Skeletal muscle satellite cell (primary cell): Measurements from ENCODE around the gene RNU6-8. TPM values are rescaled to one million over a fixed set of nuclear protein-coding genes. Genes with fewer than 3 reads are reported as not detected.
A peak's percentile ranks its signal among the peaks of the same experiment; 100 is the strongest.

ENCODE experiments used
- H3K27me3 ChIP-seq: 2 replicates; pipeline ENCODE4 v1.7.0; 2013; ENCODE audit warnings: low read length; ENCODE audit not compliant: control insufficient read depth, insufficient read depth
- H3K36me3 ChIP-seq: 2 replicates; pipeline ENCODE4 v1.7.0; 2013; ENCODE audit warnings: mild to moderate bottlenecking, control low read depth, low read length; ENCODE audit not compliant: insufficient read depth
- H3K4me1 ChIP-seq: 2 replicates; pipeline ENCODE4 v1.7.0; 2013; ENCODE audit warnings: low read length; ENCODE audit not compliant: control insufficient read depth, insufficient read depth
- H3K4me2 ChIP-seq: 2 replicates; pipeline ENCODE4 v1.7.0; 2013; ENCODE audit warnings: mild to moderate bottlenecking, low read length
- H3K4me3 ChIP-seq: 2 replicates; pipeline ENCODE4 v1.7.0; 2013; ENCODE audit warnings: low read length
- H3K9ac ChIP-seq: 2 replicates; pipeline ENCODE4 v1.7.0; 2013; ENCODE audit warnings: mild to moderate bottlenecking, low read depth, low read length, moderate library complexity
- H3K9me3 ChIP-seq: replicated peaks from 2 replicates; pipeline ENCODE4 v1.7.0; 2013; ENCODE audit warnings: mild to moderate bottlenecking, control low read depth, low read length
- total RNA-seq: library from RNA; depleted of rRNA; stranded (reverse); fragments of >200 nt; gene quantifications from 2 replicates; pipeline ENCODE4 v1.2.3, GENCODE V29; 2012; rRNA removed

The RNU6-8 gene
- not detected in 2 replicates for total RNA-seq

- Histone ChIP-seq H3K9ac (peak within 1 kb of the TSS; percentile 89), H3K4me3 (peak within 1 kb of the TSS; percentile 71), H3K27me3 (peaks cover 14% of the 10 kb centered on the region), H3K4me1 (peaks cover 22% of the 10 kb centered on the region), H3K9me3 (no peaks in the 10 kb centered on the region), H3K4me2 (peak within 1 kb of the TSS; percentile 97), H3K36me3 (no peaks in the 10 kb centered on the region)
These were observed at the start of gene RNU6-8 for GRCh38 chr14:32202998-32203882. RNU6-8 (minus strand) TSS chr14:32203269.

- Histone ChIP-seq H3K4me1 (peaks cover 5% of the 10 kb centered on the region), H3K27me3 (no peaks in the 10 kb centered on the region), H3K4me2 (no peak overlapping the region), H3K4me3 (no peak overlapping the region), H3K9ac (no peak overlapping the region), H3K36me3 (no peaks in the 10 kb centered on the region), H3K9me3 (no peaks in the 10 kb centered on the region)
These were observed 49.1 kb upstream of the RNU6-8 start for GRCh38 chr14:32252030-32252670.

DNA sequence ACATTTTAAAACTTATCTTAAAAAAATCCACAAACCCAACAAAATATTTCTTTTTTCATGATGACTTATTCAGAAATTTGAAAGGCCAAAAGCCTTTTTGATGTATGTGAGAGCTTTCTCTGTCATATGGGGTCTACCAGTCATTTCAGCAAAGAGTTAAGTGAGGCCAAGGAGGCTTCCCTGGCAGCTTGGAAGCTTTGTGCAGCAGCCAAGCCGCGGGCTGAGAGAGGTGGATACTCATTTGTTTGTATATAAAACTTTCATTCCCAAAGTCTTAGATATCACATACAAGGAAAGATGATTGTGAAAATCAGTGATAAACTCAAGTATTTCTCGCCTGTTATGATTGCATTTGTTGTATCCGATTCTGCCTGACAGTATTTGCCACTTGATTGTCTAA, 48.5 kb upstream of the RNU6-8 start:
- peaks cover 5% of the 10 kb centered on the region for H3K4me1 ChIP-seq
- H3K36me3 ChIP-seq, result no peaks in the 10 kb centered on the region
- no peak overlapping the region for H3K4me3 ChIP-seq
- no peaks in the 10 kb centered on the region for H3K9me3 ChIP-seq
- H3K4me2 ChIP-seq, result no peak overlapping the region
- H3K27me3 ChIP-seq, result no peaks in the 10 kb centered on the region
- H3K9ac ChIP-seq, result no peak overlapping the region

DNA sequence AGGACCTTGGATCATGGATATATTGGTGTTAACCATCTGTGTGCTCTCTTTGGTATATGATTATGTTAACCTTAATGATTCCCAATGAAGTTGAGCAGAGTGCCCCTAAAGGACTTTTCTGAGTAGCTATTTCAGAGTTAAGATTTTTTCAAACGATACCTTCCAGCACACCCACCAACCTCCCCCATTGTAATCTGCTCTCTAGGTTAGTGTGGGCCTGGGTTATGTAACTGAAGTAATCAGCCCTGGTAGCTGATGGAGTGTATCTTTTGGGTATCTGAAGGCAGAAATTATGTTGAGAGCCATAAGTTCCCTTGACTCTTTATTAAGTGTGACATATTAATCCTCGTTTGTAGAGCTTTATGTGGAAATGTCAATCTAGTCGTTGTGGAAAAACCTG, 47.6 kb upstream of the RNU6-8 start:
- Histone ChIP-seq H3K4me2 (no peak overlapping the region), H3K9ac (no peak overlapping the region), H3K4me1 (peaks cover 5% of the 10 kb centered on the region), H3K36me3 (no peaks in the 10 kb centered on the region), H3K27me3 (no peaks in the 10 kb centered on the region), H3K9me3 (no peaks in the 10 kb centered on the region), H3K4me3 (no peak overlapping the region)

GRCh38 chr14:32249780-32250179, 46.7 kb upstream of the RNU6-8 start:
- Histone ChIP-seq H3K27me3 (no peaks in the 10 kb centered on the region), H3K4me2 (no peak overlapping the region), H3K9me3 (no peaks in the 10 kb centered on the region), H3K4me1 (no peaks in the 10 kb centered on the region), H3K4me3 (no peak overlapping the region), H3K9ac (no peak overlapping the region), H3K36me3 (no peaks in the 10 kb centered on the region)

DNA sequence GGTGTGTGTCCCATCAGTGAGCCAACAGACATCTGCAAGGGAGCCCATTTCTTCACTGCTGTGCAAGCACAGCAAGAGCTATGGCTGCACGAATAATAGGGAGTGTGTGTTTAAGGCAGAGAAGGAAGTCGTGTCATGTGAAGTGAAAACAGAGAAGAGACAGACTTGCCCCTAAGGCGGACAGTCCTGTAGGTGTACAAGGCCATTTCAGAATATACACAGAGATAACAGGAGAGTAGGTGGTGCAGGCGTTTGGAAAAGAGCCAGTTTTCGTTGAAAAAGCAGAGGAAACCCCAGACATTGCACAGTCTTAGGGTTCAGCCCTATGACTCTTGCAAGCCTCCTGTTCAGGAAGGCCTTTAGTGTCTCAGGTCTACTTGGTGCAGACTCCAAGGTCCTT, 46.3 kb upstream of the RNU6-8 start:
- no peak overlapping the region for H3K4me3 ChIP-seq
- H3K4me2 ChIP-seq, result no peak overlapping the region

DNA sequence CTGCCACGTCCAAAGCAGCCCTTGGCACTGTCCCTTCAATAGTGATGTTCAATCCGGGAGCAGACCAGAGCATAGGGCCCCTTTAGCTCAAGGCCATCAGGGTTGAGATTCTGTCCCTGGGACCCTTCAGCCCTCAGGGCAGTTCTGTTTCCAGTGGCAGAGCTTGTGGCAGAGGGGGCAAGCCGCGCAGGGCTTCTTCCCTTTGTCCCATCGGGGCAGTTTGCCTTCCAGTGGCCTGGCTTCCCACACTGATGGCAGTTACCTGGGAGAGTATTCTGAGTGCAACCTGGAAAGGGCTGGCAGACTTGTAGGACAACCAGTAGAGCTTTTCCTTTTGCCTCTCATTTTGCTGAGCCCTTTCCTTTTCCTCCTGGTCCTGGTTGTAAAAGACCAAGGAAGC, 43.7 kb upstream of the RNU6-8 start:
- H3K4me1 ChIP-seq, result no peaks in the 10 kb centered on the region
- no peak overlapping the region for H3K9ac ChIP-seq
- H3K9me3 ChIP-seq, result no peaks in the 10 kb centered on the region
- no peaks in the 10 kb centered on the region for H3K36me3 ChIP-seq
- no peaks in the 10 kb centered on the region for H3K27me3 ChIP-seq
- no peak overlapping the region for H3K4me2 ChIP-seq
- H3K4me3 ChIP-seq, result no peak overlapping the region

More for the DNA sequence above, 46.3 kb upstream of the RNU6-8 start:
- Histone ChIP-seq H3K9me3 (no peaks in the 10 kb centered on the region), H3K36me3 (no peaks in the 10 kb centered on the region), H3K27me3 (no peaks in the 10 kb centered on the region), H3K9ac (no peak overlapping the region), H3K4me1 (no peaks in the 10 kb centered on the region)

DNA sequence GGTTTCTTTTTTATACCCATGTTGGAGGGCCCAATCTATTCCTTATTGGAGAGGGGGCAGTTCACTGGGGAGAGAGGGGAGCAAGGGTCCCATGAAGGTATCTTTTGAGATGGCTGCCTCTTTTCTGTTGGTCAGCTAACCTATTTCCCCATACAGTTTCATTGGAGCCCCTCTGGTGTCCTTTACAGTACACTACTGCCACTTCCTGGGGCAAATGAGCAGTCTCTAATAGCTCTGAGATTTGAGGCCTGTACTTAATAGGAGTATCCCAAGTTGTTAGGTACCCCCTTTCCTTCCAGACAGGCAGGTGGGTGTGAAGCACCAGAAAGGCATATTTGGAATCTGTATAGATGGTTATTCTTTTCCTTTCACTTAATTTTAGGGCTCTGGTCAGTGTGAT, 41.3 kb upstream of the RNU6-8 start:
- H3K9me3 ChIP-seq, result no peaks in the 10 kb centered on the region
- no peaks in the 10 kb centered on the region for H3K4me1 ChIP-seq
- no peaks in the 10 kb centered on the region for H3K36me3 ChIP-seq
- H3K9ac ChIP-seq, result no peak overlapping the region
- H3K4me3 ChIP-seq, result no peak overlapping the region
- peaks cover 3% of the 10 kb centered on the region for H3K27me3 ChIP-seq
- H3K4me2 ChIP-seq, result no peak overlapping the region

GRCh38 chr14:32233260-32233659, 30.2 kb upstream of the RNU6-8 start:
- no peak overlapping the region for H3K4me2 ChIP-seq
- H3K4me3 ChIP-seq, result no peak overlapping the region
- peaks cover 23% of the 10 kb centered on the region for H3K4me1 ChIP-seq
- no peaks in the 10 kb centered on the region for H3K27me3 ChIP-seq
- H3K9me3 ChIP-seq, result no peaks in the 10 kb centered on the region
- no peaks in the 10 kb centered on the region for H3K36me3 ChIP-seq
- no peak overlapping the region for H3K9ac ChIP-seq

- Histone ChIP-seq H3K27me3 (no peaks in the 10 kb centered on the region), H3K4me2 (no peak overlapping the region), H3K9ac (no peak overlapping the region), H3K4me3 (no peak overlapping the region), H3K9me3 (no peaks in the 10 kb centered on the region), H3K4me1 (peaks cover 23% of the 10 kb centered on the region), H3K36me3 (no peaks in the 10 kb centered on the region)
These were observed 29.4 kb upstream of the RNU6-8 start for GRCh38 chr14:32232481-32232880.

DNA sequence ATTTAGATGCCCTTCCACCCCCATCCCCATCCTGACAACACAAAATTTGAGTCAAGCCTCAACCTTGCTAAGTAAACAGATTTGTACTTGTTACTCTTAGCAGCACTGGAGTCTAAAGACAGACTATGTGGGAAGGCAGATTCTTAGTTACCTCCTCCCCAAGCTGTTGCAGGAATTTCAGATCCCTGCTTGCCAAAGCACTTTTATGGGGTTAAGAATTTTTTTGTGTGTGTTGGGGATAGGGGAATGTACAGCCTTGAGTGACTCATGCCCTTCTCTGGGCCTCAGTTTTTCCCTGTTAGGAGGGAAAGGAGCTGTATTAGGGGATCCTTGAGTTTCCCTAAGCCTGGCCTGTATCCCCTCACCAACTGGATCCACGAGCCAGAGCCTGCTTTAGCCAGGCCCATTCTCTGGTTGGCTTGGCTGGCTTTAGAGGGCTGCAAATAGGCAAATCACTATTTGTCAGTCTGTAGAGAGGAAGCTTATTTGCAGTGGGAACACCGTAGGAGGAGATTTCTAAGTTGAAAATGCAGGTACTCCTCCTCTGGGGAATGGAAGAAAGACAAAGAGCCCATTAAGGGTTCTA, 27.7 kb upstream of the RNU6-8 start:
- Histone ChIP-seq H3K4me1 (peaks cover 23% of the 10 kb centered on the region), H3K9ac (peak overlapping the region; percentile 32), H3K4me3 (no peak overlapping the region), H3K36me3 (no peaks in the 10 kb centered on the region), H3K27me3 (no peaks in the 10 kb centered on the region), H3K4me2 (peak overlapping the region; percentile 39), H3K9me3 (no peaks in the 10 kb centered on the region)
